ENCODE results near the gene SESN3. TPM values are rescaled to one million over a fixed set of nuclear protein-coding genes. Genes with fewer than 3 reads are reported as not detected.

SESN3 gene
- polyA plus RNA-seq, 1 of the 3 experiments (the other 2 are of a cell fraction) = 1.7 TPM

DNA sequence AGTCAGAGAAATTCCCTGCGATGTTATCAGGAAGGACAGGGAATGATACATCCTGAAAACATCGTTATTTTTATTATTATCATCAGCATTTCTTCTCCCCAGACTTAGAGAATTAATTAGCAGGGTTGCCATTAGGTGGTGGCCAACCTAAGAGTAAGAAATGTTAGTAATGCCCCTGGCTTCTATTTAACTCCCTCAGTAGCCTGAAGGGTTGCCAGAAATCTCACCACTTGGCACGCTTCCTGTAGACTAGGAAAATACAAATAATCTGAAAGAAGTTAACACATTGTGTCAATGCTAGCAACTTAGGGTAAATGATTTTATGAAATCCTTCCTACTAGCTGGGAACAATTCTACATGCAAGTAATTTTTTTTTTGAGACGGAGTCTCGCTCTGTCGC lies 95.8 kb downstream of the SESN3 start:
- H3K4me3 ChIP-seq (ENCODE audit: low read depth in 2 of 2, low read length in 1 of 2) = no peak overlapping the region
- ChIA-PET POLR2A (no interaction called here), CTCF (interaction anchor here (1.2 kb wide), 1 partner anchor 244 kb away, joined by 3 read pairs; no protein-coding TSS in a partner anchor)
- peak overlapping the region; percentile 55 to 75 for H3K27ac ChIP-seq (ENCODE audit: low read depth in 2 of 2, low read length in 1 of 2)
- peak overlapping the region; percentile 35 for H3K4me2 ChIP-seq
- no peak overlapping the region for H3K9ac ChIP-seq
- H4K20me1 ChIP-seq (ENCODE audit: insufficient read depth) = no peaks in the 10 kb centered on the region
- WGBS (ENCODE audit: low lambda C conversion rate) = 46% methylated on average over 3 of the region's 6 CpGs
- H3K9me3 ChIP-seq = no peaks in the 10 kb centered on the region
- no peaks in the 10 kb centered on the region for H3K36me3 ChIP-seq (replicated peaks in 1 of 2; ENCODE audit: control insufficient read depth in 1 of 2, insufficient read depth in 2 of 2, low read length in 1 of 2)
- no peaks in the 10 kb centered on the region for H3K9me2 ChIP-seq
- DNase-seq = no peak
- no peak overlapping the region for H2AFZ ChIP-seq (ENCODE audit: low read depth)
- H3F3A ChIP-seq (replicated peaks; ENCODE audit: insufficient read depth) = no peaks in the 10 kb centered on the region
- H3K27me3 ChIP-seq (ENCODE audit: insufficient read depth) = no peaks in the 10 kb centered on the region
- peaks cover 4 to 8% of the 10 kb centered on the region in 2 experiments; a peak in 3 of 4 replicates for H3K4me1 ChIP-seq (ENCODE audit: control insufficient read depth in 1 of 2, insufficient read depth in 2 of 2, low read depth in 1 of 2, low read length in 1 of 2)
- H3K79me2 ChIP-seq (ENCODE audit: insufficient read depth) = no peaks in the 10 kb centered on the region
- TF ChIP-seq EP300 (IDR thresholded peaks at IDR 0.05; ENCODE audit: borderline replicate concordance in 1 of 2, low read depth in 1 of 2, low read length in 1 of 2) (no peak), SMC3 (IDR thresholded peaks at IDR 0.05; ENCODE audit: low read depth, low read length) (no peak), USF2 (IDR thresholded peaks at IDR 0.05; ENCODE audit: borderline replicate concordance, low read depth, low read length) (no peak), RXRA (IDR thresholded peaks at IDR 0.05; ENCODE audit: borderline replicate concordance, low read depth) (no peak), MAX (IDR thresholded peaks at IDR 0.05; ENCODE audit: low read depth) (no peak), GABPA (IDR thresholded peaks at IDR 0.05; ENCODE audit: low read depth) (no peak), CHD2 (IDR thresholded peaks at IDR 0.05; ENCODE audit: low read length, partially characterized antibody) (no peak)
- TF ChIP-seq, protein P1, sequence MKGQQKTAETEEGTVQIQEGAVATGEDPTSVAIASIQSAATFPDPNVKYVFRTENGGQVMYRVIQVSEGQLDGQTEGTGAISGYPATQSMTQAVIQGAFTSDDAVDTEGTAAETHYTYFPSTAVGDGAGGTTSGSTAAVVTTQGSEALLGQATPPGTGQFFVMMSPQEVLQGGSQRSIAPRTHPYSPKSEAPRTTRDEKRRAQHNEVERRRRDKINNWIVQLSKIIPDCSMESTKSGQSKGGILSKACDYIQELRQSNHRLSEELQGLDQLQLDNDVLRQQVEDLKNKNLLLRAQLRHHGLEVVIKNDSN (IDR thresholded peaks at IDR 0.05; ENCODE audit: borderline replicate concordance, low read depth) = no peak

DNA sequence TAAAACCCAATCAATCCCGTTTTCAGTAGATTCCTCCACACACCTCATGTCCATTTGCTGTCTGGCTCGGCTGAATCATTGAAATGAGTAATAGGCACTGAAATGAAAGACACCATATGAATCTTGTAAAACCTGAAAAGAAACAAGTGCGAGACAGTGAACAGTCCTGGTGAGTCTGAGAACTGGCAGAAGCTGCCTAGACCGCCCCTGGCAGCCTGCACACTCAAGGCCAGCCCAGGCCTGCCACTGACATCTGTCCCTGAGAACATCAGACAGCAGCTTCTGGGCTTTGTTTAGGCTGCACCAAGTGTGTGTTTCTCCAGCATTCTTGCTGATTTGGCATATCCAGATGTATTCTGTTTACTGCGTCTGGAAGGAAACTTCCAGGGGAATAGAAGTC lies 96.5 kb downstream of the SESN3 start:
- 21% methylated on average over 5 of the region's 5 CpGs for WGBS (ENCODE audit: low lambda C conversion rate)
- H3K79me2 ChIP-seq (ENCODE audit: insufficient read depth) = no peaks in the 10 kb centered on the region
- peak overlapping the region; percentile 55 to 75 for H3K27ac ChIP-seq (ENCODE audit: low read depth in 2 of 2, low read length in 1 of 2)
- no peaks in the 10 kb centered on the region for H3F3A ChIP-seq (replicated peaks; ENCODE audit: insufficient read depth)
- H3K9me2 ChIP-seq = no peaks in the 10 kb centered on the region
- H3K9me3 ChIP-seq = no peaks in the 10 kb centered on the region
- H3K4me1 ChIP-seq (ENCODE audit: control insufficient read depth in 1 of 2, insufficient read depth in 2 of 2, low read depth in 1 of 2, low read length in 1 of 2) = peaks cover 4 to 8% of the 10 kb centered on the region in 2 experiments; a peak in 3 of 4 replicates
- H3K27me3 ChIP-seq (ENCODE audit: insufficient read depth) = no peaks in the 10 kb centered on the region
- ChIA-PET POLR2A (no interaction called here), CTCF (no interaction called here)
- peak overlapping the region; percentile 12; the same call in 1 of the 2 replicates for H2AFZ ChIP-seq (ENCODE audit: low read depth)
- H3K36me3 ChIP-seq (replicated peaks in 1 of 2; ENCODE audit: control insufficient read depth in 1 of 2, insufficient read depth in 2 of 2, low read length in 1 of 2) = no peaks in the 10 kb centered on the region
- DNase-seq = no peak
- peak overlapping the region; percentile 35 for H3K4me2 ChIP-seq
- no peak overlapping the region for H3K9ac ChIP-seq
- peak overlapping the region in 1 of 2 experiments; percentile 16; a peak in 1 of 4 replicates for H3K4me3 ChIP-seq (ENCODE audit: low read depth in 2 of 2, low read length in 1 of 2)
- H4K20me1 ChIP-seq (ENCODE audit: insufficient read depth) = no peaks in the 10 kb centered on the region
- TF ChIP-seq, protein P2, sequence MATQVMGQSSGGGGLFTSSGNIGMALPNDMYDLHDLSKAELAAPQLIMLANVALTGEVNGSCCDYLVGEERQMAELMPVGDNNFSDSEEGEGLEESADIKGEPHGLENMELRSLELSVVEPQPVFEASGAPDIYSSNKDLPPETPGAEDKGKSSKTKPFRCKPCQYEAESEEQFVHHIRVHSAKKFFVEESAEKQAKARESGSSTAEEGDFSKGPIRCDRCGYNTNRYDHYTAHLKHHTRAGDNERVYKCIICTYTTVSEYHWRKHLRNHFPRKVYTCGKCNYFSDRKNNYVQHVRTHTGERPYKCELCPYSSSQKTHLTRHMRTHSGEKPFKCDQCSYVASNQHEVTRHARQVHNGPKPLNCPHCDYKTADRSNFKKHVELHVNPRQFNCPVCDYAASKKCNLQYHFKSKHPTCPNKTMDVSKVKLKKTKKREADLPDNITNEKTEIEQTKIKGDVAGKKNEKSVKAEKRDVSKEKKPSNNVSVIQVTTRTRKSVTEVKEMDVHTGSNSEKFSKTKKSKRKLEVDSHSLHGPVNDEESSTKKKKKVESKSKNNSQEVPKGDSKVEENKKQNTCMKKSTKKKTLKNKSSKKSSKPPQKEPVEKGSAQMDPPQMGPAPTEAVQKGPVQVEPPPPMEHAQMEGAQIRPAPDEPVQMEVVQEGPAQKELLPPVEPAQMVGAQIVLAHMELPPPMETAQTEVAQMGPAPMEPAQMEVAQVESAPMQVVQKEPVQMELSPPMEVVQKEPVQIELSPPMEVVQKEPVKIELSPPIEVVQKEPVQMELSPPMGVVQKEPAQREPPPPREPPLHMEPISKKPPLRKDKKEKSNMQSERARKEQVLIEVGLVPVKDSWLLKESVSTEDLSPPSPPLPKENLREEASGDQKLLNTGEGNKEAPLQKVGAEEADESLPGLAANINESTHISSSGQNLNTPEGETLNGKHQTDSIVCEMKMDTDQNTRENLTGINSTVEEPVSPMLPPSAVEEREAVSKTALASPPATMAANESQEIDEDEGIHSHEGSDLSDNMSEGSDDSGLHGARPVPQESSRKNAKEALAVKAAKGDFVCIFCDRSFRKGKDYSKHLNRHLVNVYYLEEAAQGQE (IDR thresholded peaks at IDR 0.05; ENCODE audit: low read depth, low read length) = no peak
- TF ChIP-seq, protein P3, sequence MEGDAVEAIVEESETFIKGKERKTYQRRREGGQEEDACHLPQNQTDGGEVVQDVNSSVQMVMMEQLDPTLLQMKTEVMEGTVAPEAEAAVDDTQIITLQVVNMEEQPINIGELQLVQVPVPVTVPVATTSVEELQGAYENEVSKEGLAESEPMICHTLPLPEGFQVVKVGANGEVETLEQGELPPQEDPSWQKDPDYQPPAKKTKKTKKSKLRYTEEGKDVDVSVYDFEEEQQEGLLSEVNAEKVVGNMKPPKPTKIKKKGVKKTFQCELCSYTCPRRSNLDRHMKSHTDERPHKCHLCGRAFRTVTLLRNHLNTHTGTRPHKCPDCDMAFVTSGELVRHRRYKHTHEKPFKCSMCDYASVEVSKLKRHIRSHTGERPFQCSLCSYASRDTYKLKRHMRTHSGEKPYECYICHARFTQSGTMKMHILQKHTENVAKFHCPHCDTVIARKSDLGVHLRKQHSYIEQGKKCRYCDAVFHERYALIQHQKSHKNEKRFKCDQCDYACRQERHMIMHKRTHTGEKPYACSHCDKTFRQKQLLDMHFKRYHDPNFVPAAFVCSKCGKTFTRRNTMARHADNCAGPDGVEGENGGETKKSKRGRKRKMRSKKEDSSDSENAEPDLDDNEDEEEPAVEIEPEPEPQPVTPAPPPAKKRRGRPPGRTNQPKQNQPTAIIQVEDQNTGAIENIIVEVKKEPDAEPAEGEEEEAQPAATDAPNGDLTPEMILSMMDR (IDR thresholded peaks at IDR 0.05) = no peak
- TF ChIP-seq JUND (IDR thresholded peaks at IDR 0.05) (peak; percentile 82), TAF1 (IDR thresholded peaks at IDR 0.05; ENCODE audit: borderline replicate concordance, low read depth, low read length) (0 out of 2 replicates have a peak, but pooled peaks have one; percentile 29), EZH2phosphoT487 (IDR thresholded peaks at IDR 0.05; ENCODE audit: borderline replicate concordance, low read depth) (no peak), MEF2A (IDR thresholded peaks at IDR 0.05; ENCODE audit: borderline replicate concordance, low read depth) (no peak), GATA2 (CRISPR knock-in tag; IDR thresholded peaks at IDR 0.05) (no peak), GABPA (IDR thresholded peaks at IDR 0.05; ENCODE audit: low read depth) (no peak), NFIC (IDR thresholded peaks at IDR 0.05; ENCODE audit: borderline replicate concordance) (peak; percentile 49; the same call in 1 of the 2 replicates), RXRA (IDR thresholded peaks at IDR 0.05; ENCODE audit: borderline replicate concordance, low read depth) (peak; percentile 10; the same call in 1 of the 2 replicates)
- TF ChIP-seq, protein P4, sequence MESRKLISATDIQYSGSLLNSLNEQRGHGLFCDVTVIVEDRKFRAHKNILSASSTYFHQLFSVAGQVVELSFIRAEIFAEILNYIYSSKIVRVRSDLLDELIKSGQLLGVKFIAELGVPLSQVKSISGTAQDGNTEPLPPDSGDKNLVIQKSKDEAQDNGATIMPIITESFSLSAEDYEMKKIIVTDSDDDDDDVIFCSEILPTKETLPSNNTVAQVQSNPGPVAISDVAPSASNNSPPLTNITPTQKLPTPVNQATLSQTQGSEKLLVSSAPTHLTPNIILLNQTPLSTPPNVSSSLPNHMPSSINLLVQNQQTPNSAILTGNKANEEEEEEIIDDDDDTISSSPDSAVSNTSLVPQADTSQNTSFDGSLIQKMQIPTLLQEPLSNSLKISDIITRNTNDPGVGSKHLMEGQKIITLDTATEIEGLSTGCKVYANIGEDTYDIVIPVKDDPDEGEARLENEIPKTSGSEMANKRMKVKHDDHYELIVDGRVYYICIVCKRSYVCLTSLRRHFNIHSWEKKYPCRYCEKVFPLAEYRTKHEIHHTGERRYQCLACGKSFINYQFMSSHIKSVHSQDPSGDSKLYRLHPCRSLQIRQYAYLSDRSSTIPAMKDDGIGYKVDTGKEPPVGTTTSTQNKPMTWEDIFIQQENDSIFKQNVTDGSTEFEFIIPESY (IDR thresholded peaks at IDR 0.05; ENCODE audit: borderline replicate concordance, low read depth) = no peak

All from SK-N-SH (cell line).